ENCODE results near the gene LRRC8C. TPM values are rescaled to one million over a fixed set of nuclear protein-coding genes. Genes with fewer than 3 reads are reported as not detected.

The LRRC8C gene
- total RNA-seq, 1 experiment from 2014 or later, result 8.4 TPM

- no peak for TF ChIP-seq TCF7L2 (IDR thresholded peaks at IDR 0.05; ENCODE audit: borderline replicate concordance, extremely low read depth, insufficient read depth, insufficient read length)
- TF ChIP-seq RAD21 (IDR thresholded peaks at IDR 0.05; ENCODE audit: low read depth), result no peak
- no peak for TF ChIP-seq POLR2A (IDR thresholded peaks at IDR 0.05; ENCODE audit: borderline replicate concordance, extremely low read depth, insufficient read depth, insufficient read length)
- TF ChIP-seq, protein P1, sequence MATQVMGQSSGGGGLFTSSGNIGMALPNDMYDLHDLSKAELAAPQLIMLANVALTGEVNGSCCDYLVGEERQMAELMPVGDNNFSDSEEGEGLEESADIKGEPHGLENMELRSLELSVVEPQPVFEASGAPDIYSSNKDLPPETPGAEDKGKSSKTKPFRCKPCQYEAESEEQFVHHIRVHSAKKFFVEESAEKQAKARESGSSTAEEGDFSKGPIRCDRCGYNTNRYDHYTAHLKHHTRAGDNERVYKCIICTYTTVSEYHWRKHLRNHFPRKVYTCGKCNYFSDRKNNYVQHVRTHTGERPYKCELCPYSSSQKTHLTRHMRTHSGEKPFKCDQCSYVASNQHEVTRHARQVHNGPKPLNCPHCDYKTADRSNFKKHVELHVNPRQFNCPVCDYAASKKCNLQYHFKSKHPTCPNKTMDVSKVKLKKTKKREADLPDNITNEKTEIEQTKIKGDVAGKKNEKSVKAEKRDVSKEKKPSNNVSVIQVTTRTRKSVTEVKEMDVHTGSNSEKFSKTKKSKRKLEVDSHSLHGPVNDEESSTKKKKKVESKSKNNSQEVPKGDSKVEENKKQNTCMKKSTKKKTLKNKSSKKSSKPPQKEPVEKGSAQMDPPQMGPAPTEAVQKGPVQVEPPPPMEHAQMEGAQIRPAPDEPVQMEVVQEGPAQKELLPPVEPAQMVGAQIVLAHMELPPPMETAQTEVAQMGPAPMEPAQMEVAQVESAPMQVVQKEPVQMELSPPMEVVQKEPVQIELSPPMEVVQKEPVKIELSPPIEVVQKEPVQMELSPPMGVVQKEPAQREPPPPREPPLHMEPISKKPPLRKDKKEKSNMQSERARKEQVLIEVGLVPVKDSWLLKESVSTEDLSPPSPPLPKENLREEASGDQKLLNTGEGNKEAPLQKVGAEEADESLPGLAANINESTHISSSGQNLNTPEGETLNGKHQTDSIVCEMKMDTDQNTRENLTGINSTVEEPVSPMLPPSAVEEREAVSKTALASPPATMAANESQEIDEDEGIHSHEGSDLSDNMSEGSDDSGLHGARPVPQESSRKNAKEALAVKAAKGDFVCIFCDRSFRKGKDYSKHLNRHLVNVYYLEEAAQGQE (IDR thresholded peaks at IDR 0.05; ENCODE audit: low read depth), result no peak
- TF ChIP-seq, protein P2, sequence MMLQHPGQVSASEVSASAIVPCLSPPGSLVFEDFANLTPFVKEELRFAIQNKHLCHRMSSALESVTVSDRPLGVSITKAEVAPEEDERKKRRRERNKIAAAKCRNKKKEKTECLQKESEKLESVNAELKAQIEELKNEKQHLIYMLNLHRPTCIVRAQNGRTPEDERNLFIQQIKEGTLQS (IDR thresholded peaks at IDR 0.05), result no peak
- TF ChIP-seq ELF1 (IDR thresholded peaks at IDR 0.05; ENCODE audit: borderline replicate concordance, low read depth), result no peak
- RAD21 ChIA-PET (ENCODE audit: low non-redundant PET in 1 of 2, low total read pairs in 2 of 2, uncharacterized antibody in 2 of 2, unreplicated experiment in 2 of 2), result no interaction called here
- DNase-seq (ENCODE audit: low read depth, low spot score) (no peak), ATAC-seq (no peak)
- no TSS peak for BruUV-seq (replicated peaks)
- CTCF ChIA-PET, result no interaction called here
- H3K9me3 ChIP-seq (ENCODE audit: control insufficient read depth in 1 of 2, insufficient read depth in 1 of 2, low read depth in 1 of 2, low read length in 2 of 2), result no peaks in the 10 kb centered on the region
- no peak overlapping the region for H3K4me3 ChIP-seq (replicated peaks in 1 of 2; ENCODE audit: low read depth in 1 of 2, low read length in 2 of 2)
- H3K79me2 ChIP-seq (ENCODE audit: insufficient read depth, low read length), result peaks cover 4% of the 10 kb centered on the region
- H3K9ac ChIP-seq (ENCODE audit: low read length), result no peak overlapping the region
- no peak overlapping the region for H3K4me2 ChIP-seq (ENCODE audit: low read length)
- POLR2A ChIA-PET, result no interaction called here
- H3K27me3 ChIP-seq (ENCODE audit: insufficient read depth, low read length), result no peaks in the 10 kb centered on the region
- H3K27ac ChIP-seq (ENCODE audit: low read depth, low read length), result no peak overlapping the region
- H3K9me2 ChIP-seq (ENCODE audit: insufficient read depth), result no peaks in the 10 kb centered on the region
- no peaks in the 10 kb centered on the region for H3K4me1 ChIP-seq (ENCODE audit: control insufficient read depth in 1 of 2, insufficient read depth in 2 of 2, low read length in 2 of 2)
- no peaks in the 10 kb centered on the region for H4K20me1 ChIP-seq (ENCODE audit: insufficient read depth)
- no peak overlapping the region for H2AFZ ChIP-seq (ENCODE audit: low read depth, low read length, poor library complexity, severe bottlenecking)
- intact Hi-C loops (cut with micrococcal nuclease), result no loop called here
- no peaks in the 10 kb centered on the region for H3K36me3 ChIP-seq (ENCODE audit: control insufficient read depth in 1 of 2, insufficient read depth in 2 of 2, low read length in 2 of 2)
Measured at GRCh38 chr1:89665941-89666340, 33.0 kb downstream of the LRRC8C start.

DNA sequence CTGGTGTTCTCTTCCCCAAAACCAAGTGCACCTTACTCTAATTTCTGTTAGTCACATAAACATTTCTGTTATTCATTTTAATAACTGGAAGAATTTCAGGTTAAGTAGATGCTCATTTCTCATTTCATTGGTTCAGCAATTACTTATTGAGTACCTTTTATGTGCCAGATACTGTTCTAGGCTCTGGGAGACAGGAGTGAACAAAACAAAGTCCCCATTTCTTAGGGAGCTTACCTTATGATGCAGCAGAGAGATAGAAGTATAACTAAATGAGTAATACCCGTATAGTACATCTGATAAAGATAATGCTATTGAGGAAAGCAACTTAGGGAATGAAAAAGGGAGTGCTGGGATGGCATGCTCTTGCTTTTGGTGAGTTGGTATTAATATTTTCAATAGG is 33.7 kb downstream of the LRRC8C start:
- H3K4me3 ChIP-seq (replicated peaks in 1 of 2; ENCODE audit: low read depth in 1 of 2, low read length in 2 of 2), result no peak overlapping the region
- ChIA-PET CTCF (no interaction called here), POLR2A (no interaction called here), RAD21 (ENCODE audit: low non-redundant PET in 1 of 2, low total read pairs in 2 of 2, uncharacterized antibody in 2 of 2, unreplicated experiment in 2 of 2) (no interaction called here)
- no peaks in the 10 kb centered on the region for H3K4me1 ChIP-seq (ENCODE audit: control insufficient read depth in 1 of 2, insufficient read depth in 2 of 2, low read length in 2 of 2)
- no peak for DNase-seq (ENCODE audit: low read depth, low spot score)
- no peaks in the 10 kb centered on the region for H3K36me3 ChIP-seq (ENCODE audit: control insufficient read depth in 1 of 2, insufficient read depth in 2 of 2, low read length in 2 of 2)
- H3K9me2 ChIP-seq (ENCODE audit: insufficient read depth), result no peaks in the 10 kb centered on the region
- BruUV-seq (replicated peaks), result no TSS peak
- no peak for ATAC-seq
- H3K27me3 ChIP-seq (ENCODE audit: insufficient read depth, low read length), result no peaks in the 10 kb centered on the region
- no peak for TF ChIP-seq POLR2A (IDR thresholded peaks at IDR 0.05; ENCODE audit: borderline replicate concordance, extremely low read depth, insufficient read depth, insufficient read length)
- no peak for TF ChIP-seq POLR2AphosphoS5 (IDR thresholded peaks at IDR 0.05; ENCODE audit: low read depth, low read length)
- no peak for TF ChIP-seq TCF7L2 (IDR thresholded peaks at IDR 0.05; ENCODE audit: borderline replicate concordance, extremely low read depth, insufficient read depth, insufficient read length)
- TF ChIP-seq CBX3 (IDR thresholded peaks at IDR 0.05; ENCODE audit: low read depth), result no peak
- no peak for TF ChIP-seq CEBPB (IDR thresholded peaks at IDR 0.05; ENCODE audit: low read depth)
- TF ChIP-seq, protein P1 (IDR thresholded peaks at IDR 0.05; ENCODE audit: low read depth), result no peak
- TF ChIP-seq JUND (IDR thresholded peaks at IDR 0.05), result no peak
- H3K4me2 ChIP-seq (ENCODE audit: low read length), result no peak overlapping the region
- H3K79me2 ChIP-seq (ENCODE audit: insufficient read depth, low read length), result no peaks in the 10 kb centered on the region; the same call in none of the 2 replicates
- H4K20me1 ChIP-seq (ENCODE audit: insufficient read depth), result no peaks in the 10 kb centered on the region
- no peak overlapping the region for H3K9ac ChIP-seq (ENCODE audit: low read length)
- H3K9me3 ChIP-seq (ENCODE audit: control insufficient read depth in 1 of 2, insufficient read depth in 1 of 2, low read depth in 1 of 2, low read length in 2 of 2), result no peaks in the 10 kb centered on the region
- H2AFZ ChIP-seq (ENCODE audit: low read depth, low read length, poor library complexity, severe bottlenecking), result no peak overlapping the region
- intact Hi-C loops (cut with micrococcal nuclease), result no loop called here
- no peak overlapping the region for H3K27ac ChIP-seq (ENCODE audit: low read depth, low read length)

Measured in HCT116 (cell line).